Measurements from ENCODE around the gene PIAS1. TPM values are rescaled to one million over a fixed set of nuclear protein-coding genes. Genes with fewer than 3 reads are reported as not detected.

Gene PIAS1
- total and polyA plus RNA-seq, 2 donors (not counting 3 experiments of a cell fraction or from before 2014, with no cell fraction given), result 23.7 to 24.2 TPM

- CTCF ChIA-PET, result interaction anchor here (0.6 to 1.3 kb wide), 2 partner anchors 13 to 94 kb away, joined by 3 read pairs; no protein-coding TSS in a partner anchor
- intact Hi-C loops (cut with micrococcal nuclease), result no loop called here
- no peak for TF ChIP-seq JUN (IDR thresholded peaks at IDR 0.05; ENCODE audit: borderline replicate concordance, insufficient read depth, insufficient read length, low read depth)
- TF ChIP-seq POLR2AphosphoS5 (IDR thresholded peaks at IDR 0.05; ENCODE audit: insufficient read depth, low read depth, low read length), result no peak
- TF ChIP-seq FOS (IDR thresholded peaks at IDR 0.05; ENCODE audit: borderline replicate concordance, insufficient read depth, low read length), result no peak
- TF ChIP-seq MAX (IDR thresholded peaks at IDR 0.05; ENCODE audit: insufficient read depth, insufficient read length), result no peak
Measured at GRCh38 chr15:68061171-68061570, 7.1 kb downstream of the PIAS1 start.

GRCh38 chr15:68061602-68062001, 7.5 kb downstream of the PIAS1 start:
- ChIA-PET CTCF (interaction anchor here (0.6 to 1.3 kb wide), 2 partner anchors 13 to 93 kb away, joined by 3 read pairs; no protein-coding TSS in a partner anchor), POLR2A (no interaction called here)
- H3K79me2 ChIP-seq (ENCODE audit: control insufficient read depth, insufficient read depth, low read length), result peaks cover 88% of the 10 kb centered on the region
- H4K20me1 ChIP-seq (replicated peaks; ENCODE audit: control insufficient read depth, extremely low read depth, insufficient read depth, low read length), result peaks cover 16% of the 10 kb centered on the region
- no peak for TF ChIP-seq POLR2A (IDR thresholded peaks at IDR 0.05; ENCODE audit: low read depth, low read length)
- TF ChIP-seq FOS (IDR thresholded peaks at IDR 0.05; ENCODE audit: borderline replicate concordance, insufficient read depth, low read length), result no peak
- no peaks in the 10 kb centered on the region for H3K36me3 ChIP-seq (ENCODE audit: control insufficient read depth in 2 of 2, extremely low read depth in 1 of 2, insufficient read depth in 2 of 2, low read length in 2 of 2)
- no peak for FAIRE-seq
- H3K27me3 ChIP-seq (ENCODE audit: control insufficient read depth in 2 of 2, insufficient read depth in 2 of 2, low read length in 2 of 2), result no peaks in the 10 kb centered on the region
- H3K4me2 ChIP-seq (ENCODE audit: insufficient read depth, low read length), result no peak overlapping the region
- H3K4me3 ChIP-seq (replicated peaks in 1 of 3; ENCODE audit: insufficient read depth in 1 of 3, low read depth in 1 of 3, low read length in 3 of 3), result no peak overlapping the region
- intact Hi-C loops (cut with micrococcal nuclease) (no loop called here), dilution Hi-C loops (cut with MboI; ENCODE audit: extremely low pct_ligation_motif_present, low sequenced_read_pairs) (no loop called here)
- no peak overlapping the region for H2AFZ ChIP-seq (ENCODE audit: low read depth, low read length)
- no peaks in the 10 kb centered on the region for H3K4me1 ChIP-seq (ENCODE audit: control insufficient read depth, extremely low read depth, insufficient read depth, low read length)
- H3K27ac ChIP-seq (ENCODE audit: insufficient read depth, low read depth, low read length), result no peak overlapping the region
- H3K9me3 ChIP-seq (replicated peaks; ENCODE audit: control insufficient read depth, insufficient read depth, low read length), result no peaks in the 10 kb centered on the region
- BruUV-seq (replicated peaks), result no TSS peak
- DNase-seq (ENCODE audit: low read depth, low spot score), result no peak
- H3K9me1 ChIP-seq (replicated peaks; ENCODE audit: control insufficient read depth, extremely low read depth, insufficient read depth, low read length), result no peaks in the 10 kb centered on the region
- no peak overlapping the region for H3K9ac ChIP-seq (replicated peaks; ENCODE audit: extremely low read depth, insufficient read depth, low read length)

More at GRCh38 chr15:68061171-68061570, 7.1 kb downstream of the PIAS1 start:
- H3K4me2 ChIP-seq (ENCODE audit: insufficient read depth, low read length), result no peak overlapping the region
- H3K27me3 ChIP-seq (ENCODE audit: control insufficient read depth in 2 of 2, insufficient read depth in 2 of 2, low read length in 2 of 2), result no peaks in the 10 kb centered on the region
- POLR2A ChIA-PET, result no interaction called here
- no peak overlapping the region for H3K4me3 ChIP-seq (replicated peaks in 1 of 3; ENCODE audit: insufficient read depth in 1 of 3, low read depth in 1 of 3, low read length in 3 of 3)
- no peak for DNase-seq (ENCODE audit: low read depth, low spot score)
- H3K36me3 ChIP-seq (ENCODE audit: control insufficient read depth in 2 of 2, extremely low read depth in 1 of 2, insufficient read depth in 2 of 2, low read length in 2 of 2), result no peaks in the 10 kb centered on the region
- no peak overlapping the region for H2AFZ ChIP-seq (ENCODE audit: low read depth, low read length)
- H3K27ac ChIP-seq (ENCODE audit: insufficient read depth, low read depth, low read length), result no peak overlapping the region
- dilution Hi-C loops (cut with MboI; ENCODE audit: extremely low pct_ligation_motif_present, low sequenced_read_pairs), result no loop called here
- no peak for FAIRE-seq
- H3K9me1 ChIP-seq (replicated peaks; ENCODE audit: control insufficient read depth, extremely low read depth, insufficient read depth, low read length), result no peaks in the 10 kb centered on the region
- no peaks in the 10 kb centered on the region for H3K9me3 ChIP-seq (replicated peaks; ENCODE audit: control insufficient read depth, insufficient read depth, low read length)
- no peak overlapping the region for H3K9ac ChIP-seq (replicated peaks; ENCODE audit: extremely low read depth, insufficient read depth, low read length)
- peaks cover 16% of the 10 kb centered on the region for H4K20me1 ChIP-seq (replicated peaks; ENCODE audit: control insufficient read depth, extremely low read depth, insufficient read depth, low read length)
- no TSS peak for BruUV-seq (replicated peaks)
- peaks cover 2% of the 10 kb centered on the region for H3K4me1 ChIP-seq (ENCODE audit: control insufficient read depth, extremely low read depth, insufficient read depth, low read length)
- peaks cover 90% of the 10 kb centered on the region for H3K79me2 ChIP-seq (ENCODE audit: control insufficient read depth, insufficient read depth, low read length)

Measured in endothelial cell of umbilical vein (primary cell).